AG04450 (cell line): ENCODE results near the gene KIF26B. TPM values are rescaled to one million over a fixed set of nuclear protein-coding genes. Genes with fewer than 3 reads are reported as not detected.
"Not testable (repeated sequence)": the region's sequence is repeated elsewhere in the genome, so short reads cannot be mapped to it uniquely, and the experiment has no call there.

Source experiments
- CTCF ChIA-PET: fragments of 300-600, 350-600 bp; formaldehyde crosslinking; extraction: SDS; loops from one replicate; lab custom pipeline; 2022; ENCODE audit warnings: antibody characterized with exemption, inconsistent platforms; lab: Charles Lee
- POLR2A ChIA-PET: fragments of 350-600 bp; formaldehyde crosslinking; extraction: SDS; loops from one replicate; lab custom pipeline; 2021; ENCODE audit warnings: antibody characterized with exemption, inconsistent platforms; lab: Yijun Ruan, JAX
- DNase-seq: peaks from one replicate; pipeline ENCODE4 v3.0.0-alpha.2; 2011; ENCODE audit warnings: low read depth, low spot score
- H3K27ac ChIP-seq: one replicate; pipeline ENCODE4 v1.5.1; 2012; ENCODE audit warnings: low read depth, low read length, control low read depth
- H3K27me3 ChIP-seq: one replicate; pipeline ENCODE4 v1.6.0; 2012; ENCODE audit warnings: low read length; ENCODE audit not compliant: control insufficient read depth, insufficient read depth
- H3K4me3 ChIP-seq: 2 replicates; pipeline ENCODE4 v1.5.1; 2011; ENCODE audit warnings: mild to moderate bottlenecking, low read depth, low read length, control low read depth
- H3K9me3 ChIP-seq: 2 replicates; pipeline ENCODE4 v1.5.1; 2012; ENCODE audit warnings: low read length; ENCODE audit not compliant: control insufficient read depth, insufficient read depth
- polyA plus RNA-seq: library from polyadenylated mRNA; depleted of rRNA; stranded (reverse); fragments of >200 nt; gene quantifications from 2 replicates; pipeline ENCODE4 v1.2.3, GENCODE V29; 2011
- TF ChIP-seq, protein P1 (sequence below): IDR thresholded peaks from 2 replicates; pipeline ENCODE4 v1.5.1; 2011; ENCODE audit warnings: low read depth, low read length, control low read depth, inconsistent platforms

KIF26B gene
- polyA plus RNA-seq, 1 experiment, result 2.4 TPM

DNA sequence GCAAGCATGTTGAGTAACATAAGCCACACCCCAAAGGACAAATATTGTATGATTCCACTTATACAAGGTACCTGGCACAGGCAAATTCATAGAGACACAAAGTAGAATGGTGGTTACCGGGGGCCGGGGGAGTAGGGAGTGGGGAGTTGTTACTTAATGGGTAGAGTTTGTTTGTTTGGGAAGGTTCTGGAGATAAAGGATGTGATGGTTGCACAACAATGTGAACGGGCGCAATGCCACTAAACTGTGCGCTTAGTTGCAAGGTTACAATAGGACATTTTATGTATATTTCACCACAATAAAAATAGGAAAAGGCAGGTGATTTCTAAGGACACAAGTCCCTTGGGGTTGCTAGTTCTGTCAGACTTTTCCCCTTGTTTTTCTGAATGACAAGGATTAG lies 516.6 kb downstream of the KIF26B start:
- no peaks in the 10 kb centered on the region; the same call in 1 of the 2 replicates for H3K9me3 ChIP-seq
- H3K27me3 ChIP-seq, result no peaks in the 10 kb centered on the region
- TF ChIP-seq, protein P1, sequence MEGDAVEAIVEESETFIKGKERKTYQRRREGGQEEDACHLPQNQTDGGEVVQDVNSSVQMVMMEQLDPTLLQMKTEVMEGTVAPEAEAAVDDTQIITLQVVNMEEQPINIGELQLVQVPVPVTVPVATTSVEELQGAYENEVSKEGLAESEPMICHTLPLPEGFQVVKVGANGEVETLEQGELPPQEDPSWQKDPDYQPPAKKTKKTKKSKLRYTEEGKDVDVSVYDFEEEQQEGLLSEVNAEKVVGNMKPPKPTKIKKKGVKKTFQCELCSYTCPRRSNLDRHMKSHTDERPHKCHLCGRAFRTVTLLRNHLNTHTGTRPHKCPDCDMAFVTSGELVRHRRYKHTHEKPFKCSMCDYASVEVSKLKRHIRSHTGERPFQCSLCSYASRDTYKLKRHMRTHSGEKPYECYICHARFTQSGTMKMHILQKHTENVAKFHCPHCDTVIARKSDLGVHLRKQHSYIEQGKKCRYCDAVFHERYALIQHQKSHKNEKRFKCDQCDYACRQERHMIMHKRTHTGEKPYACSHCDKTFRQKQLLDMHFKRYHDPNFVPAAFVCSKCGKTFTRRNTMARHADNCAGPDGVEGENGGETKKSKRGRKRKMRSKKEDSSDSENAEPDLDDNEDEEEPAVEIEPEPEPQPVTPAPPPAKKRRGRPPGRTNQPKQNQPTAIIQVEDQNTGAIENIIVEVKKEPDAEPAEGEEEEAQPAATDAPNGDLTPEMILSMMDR, result no peak
- no peak overlapping the region for H3K27ac ChIP-seq
- DNase-seq, result no peak
- CTCF ChIA-PET, result no interaction called here
- POLR2A ChIA-PET, result no interaction called here
- H3K4me3 ChIP-seq, result no peak overlapping the region

DNA sequence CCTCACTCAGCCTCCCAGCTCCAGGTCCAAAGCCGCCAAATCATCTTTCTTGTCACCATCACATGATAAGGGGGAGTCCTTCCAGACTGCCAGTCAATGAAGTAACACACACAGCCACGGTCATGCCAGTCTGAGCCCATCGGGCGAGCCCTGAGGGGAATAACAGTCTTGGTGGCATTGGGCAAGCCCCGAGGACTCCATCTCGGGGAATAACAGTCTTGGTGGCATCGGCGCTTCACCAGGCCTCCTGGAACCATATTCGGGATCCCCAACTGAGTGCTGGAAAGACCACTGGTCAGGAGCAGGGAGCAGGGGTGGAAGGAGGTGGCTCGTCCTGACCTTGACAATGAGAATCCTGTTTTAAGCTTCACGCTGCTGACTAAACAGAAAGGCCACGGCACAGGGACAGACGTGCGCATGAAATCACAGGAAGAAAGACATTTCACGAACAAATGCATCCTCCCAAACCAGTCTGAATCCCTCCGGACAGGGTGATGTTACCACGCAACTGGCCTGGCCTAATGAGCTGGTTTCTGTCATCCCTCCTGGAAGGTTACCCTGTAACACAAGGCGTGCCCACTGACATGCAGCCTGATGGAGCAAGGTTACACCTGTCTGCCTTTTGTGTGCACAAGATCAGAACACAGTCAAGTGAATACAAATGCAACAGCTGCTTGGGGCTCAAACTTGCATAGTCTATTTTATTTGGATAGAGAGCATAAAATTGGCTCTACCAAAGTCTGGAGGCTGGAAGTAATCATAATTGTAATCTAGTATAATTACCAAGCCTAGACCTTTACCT lies 517.4 kb downstream of the KIF26B start:
- H3K9me3 ChIP-seq, result no peaks in the 10 kb centered on the region; the same call in 1 of the 2 replicates
- TF ChIP-seq, protein P1, result no peak
- no peak for DNase-seq
- H3K27me3 ChIP-seq, result no peaks in the 10 kb centered on the region
- ChIA-PET CTCF (no interaction called here), POLR2A (no interaction called here)
- no peak overlapping the region for H3K4me3 ChIP-seq
- H3K27ac ChIP-seq, result no peak overlapping the region

DNA sequence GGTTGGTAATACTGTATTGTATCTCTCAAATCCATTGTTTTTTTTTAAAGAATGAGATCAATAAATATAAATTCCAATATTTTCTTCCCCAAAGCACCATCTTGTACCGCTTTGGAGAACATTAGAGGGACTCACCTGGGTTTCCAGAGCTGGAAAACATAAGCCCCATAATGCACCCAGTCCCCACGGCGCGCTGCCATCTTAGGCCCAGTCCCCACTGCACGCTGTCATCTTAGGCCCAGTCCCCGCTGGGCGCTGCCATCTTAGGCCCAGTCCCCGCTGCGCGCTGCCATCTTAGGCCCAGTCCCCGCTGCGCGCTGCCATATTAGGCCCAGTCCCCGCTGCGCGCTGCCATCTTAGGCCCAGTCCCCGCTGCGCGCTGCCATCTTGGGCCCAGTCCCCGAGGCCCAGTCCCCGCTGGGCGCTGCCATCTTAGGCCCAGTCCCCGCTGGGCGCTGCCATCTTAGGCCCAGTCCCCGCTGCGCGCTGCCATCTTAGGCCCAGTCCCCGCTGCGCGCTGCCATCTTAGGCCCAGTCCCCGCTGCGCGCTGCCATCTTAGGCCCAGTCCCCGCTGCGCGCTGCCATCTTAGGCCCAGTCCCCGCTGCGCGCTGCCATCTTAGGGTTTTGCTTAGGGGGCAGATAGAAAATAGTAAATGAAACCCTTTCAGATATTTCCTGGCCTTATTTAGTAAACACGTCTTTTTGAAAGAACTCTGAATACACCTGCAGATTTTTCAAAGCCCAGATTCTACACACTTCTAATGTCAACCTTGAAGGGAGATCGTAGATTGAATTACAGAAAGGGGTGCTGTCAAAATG lies 518.3 kb downstream of the KIF26B start:
- H3K27me3 ChIP-seq, H3K27ac ChIP-seq, POLR2A ChIA-PET, CTCF ChIA-PET, DNase-seq, H3K9me3 ChIP-seq, H3K4me3 ChIP-seq: not testable (repeated sequence)

DNA sequence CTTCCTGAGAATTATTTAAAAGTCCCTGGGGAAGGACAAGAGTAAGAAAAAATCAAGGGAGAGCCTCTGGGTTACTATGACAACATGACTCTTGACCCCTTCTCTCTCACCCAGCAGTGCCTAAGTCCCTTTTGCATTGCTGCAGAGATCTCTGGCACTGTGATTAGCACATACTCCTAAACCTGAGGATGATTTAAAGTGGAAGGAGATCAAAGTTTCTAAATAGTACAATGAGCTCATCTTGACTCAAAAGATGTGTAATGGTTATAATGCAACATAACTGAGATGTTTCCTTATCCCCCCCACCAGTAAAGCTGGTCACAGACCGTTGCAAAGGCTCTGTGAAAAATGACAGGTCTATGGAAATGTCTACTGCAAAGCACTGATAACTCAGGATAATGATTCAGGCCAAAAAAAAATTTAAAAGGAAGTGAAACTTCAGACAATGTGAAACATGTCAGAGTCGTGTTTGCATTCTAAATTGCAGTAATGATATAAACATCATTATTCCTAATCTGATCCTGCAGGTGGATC lies 519.2 kb downstream of the KIF26B start:
- no peak for DNase-seq
- ChIA-PET POLR2A (no interaction called here), CTCF (no interaction called here)
- no peak overlapping the region for H3K27ac ChIP-seq
- no peaks in the 10 kb centered on the region for H3K27me3 ChIP-seq
- TF ChIP-seq, protein P1, result no peak
- no peak overlapping the region for H3K4me3 ChIP-seq
- no peaks in the 10 kb centered on the region; the same call in 1 of the 2 replicates for H3K9me3 ChIP-seq

DNA sequence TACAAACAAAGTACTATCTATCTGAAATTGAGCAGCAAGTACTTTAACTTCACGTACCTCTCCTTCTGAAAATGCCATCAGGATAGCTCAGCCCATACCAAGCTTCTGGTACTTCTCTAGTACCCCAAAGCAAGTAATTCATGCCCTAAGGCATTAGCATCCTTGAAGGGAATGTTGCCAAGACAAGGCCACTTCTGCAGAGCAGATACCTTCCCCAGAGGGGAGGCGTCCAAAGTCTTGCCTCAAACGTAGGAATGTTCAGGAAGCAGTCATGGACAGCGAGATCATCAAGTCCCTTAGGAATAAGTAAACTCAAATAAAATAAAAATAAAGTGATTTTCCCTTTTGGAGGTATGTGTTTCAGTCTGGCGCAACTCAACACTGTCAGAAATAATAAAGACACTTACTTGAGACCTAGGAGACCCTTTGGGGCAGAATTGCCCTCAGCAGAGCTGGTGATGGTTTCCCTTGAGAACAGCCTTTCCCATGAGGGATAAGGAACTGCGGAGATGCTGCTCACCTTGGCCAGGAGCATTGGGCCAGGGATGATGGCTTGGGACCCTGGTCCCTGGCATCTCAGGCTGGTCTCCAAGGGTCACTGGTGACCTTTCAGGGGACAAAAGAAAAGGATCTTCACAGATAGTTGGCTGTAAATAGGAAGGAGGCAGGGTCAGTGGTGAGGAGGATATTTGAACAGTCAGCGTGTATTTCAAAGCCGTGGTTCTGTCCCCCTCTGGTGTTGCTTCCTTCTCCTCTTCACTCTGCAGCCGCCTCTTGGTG lies 522.9 kb downstream of the KIF26B start:
- Histone ChIP-seq H3K4me3 (no peak overlapping the region), H3K27me3 (no peaks in the 10 kb centered on the region), H3K27ac (no peak overlapping the region), H3K9me3 (no peaks in the 10 kb centered on the region; the same call in 1 of the 2 replicates)
- TF ChIP-seq, protein P1, result no peak
- POLR2A ChIA-PET, result no interaction called here
- CTCF ChIA-PET, result no interaction called here
- DNase-seq, result no peak
